Right atrium auricular region (tissue), 2 donors: ENCODE measurements around the gene BAZ1B. TPM values are rescaled to one million over a fixed set of nuclear protein-coding genes. Genes with fewer than 3 reads are reported as not detected.

Experiments
- DNase-seq: peaks from one replicate; pipeline ENCODE4 v3.0.0-alpha.2; 2019; ENCODE audit warnings: low spot score
- H3K27ac ChIP-seq, 2 donors: fragments of 200-600 bp; sonication (generic); 1 replicate in 1 of 2; 2 replicates in 1 of 2; pipeline ENCODE4 v1.5.1; 2016 to 2019
- H3K27me3 ChIP-seq, 2 donors: fragments of 200-600 bp; sonication (generic); one replicate each; pipeline versions ENCODE4 v1.5.1 to v1.6.0; 2017 to 2019
- H3K36me3 ChIP-seq: fragments of 200-600 bp; sonication (generic); one replicate; pipeline ENCODE4 v1.5.1; 2016
- H3K4me1 ChIP-seq, 2 donors: fragments of 200-600 bp; sonication (generic); one replicate each; pipeline versions ENCODE4 v1.5.1 to v1.6.0; 2017 to 2019
- H3K4me3 ChIP-seq, 2 donors: fragments of 200-600 bp; sonication (generic); 1 replicate in 1 of 2; 2 replicates in 1 of 2; pipeline ENCODE4 v1.5.1; 2017 to 2019; ENCODE audit warnings: mild to moderate bottlenecking in 1 of 2, moderate library complexity in 1 of 2
- H3K9me3 ChIP-seq, 2 donors: fragments of 200-600 bp; sonication (generic); one replicate each; pipeline ENCODE4 v1.5.1; 2019
- CTCF ChIP-seq, 2 donors: fragments of 200-600 bp; sonication (generic); IDR thresholded peaks; one replicate each; pipeline ENCODE4 v1.5.1; 2019; ENCODE audit warnings: antibody characterized with exemption in 2 of 2
- total RNA-seq, 2 donors: library from RNA; depleted of rRNA; stranded (reverse); fragments of >200 nt; gene quantifications; one replicate each; pipeline ENCODE4 v1.1.0, GENCODE V29; 2016

Gene BAZ1B
- total RNA-seq, 2 donors from 2014 or later: 29.0 to 37.7 TPM

GRCh38 chr7:73518470-73518869 is 3.6 kb downstream of the BAZ1B start:
- no peak for TF ChIP-seq CTCF (IDR thresholded peaks at IDR 0.05)
- Histone ChIP-seq H3K4me1 (peaks cover 0 to 52% of the 10 kb centered on the region in 2 donors), H3K36me3 (peaks cover 17% of the 10 kb centered on the region), H3K27ac (no peak overlapping the region), H3K27me3 (no peaks in the 10 kb centered on the region), H3K4me3 (no peak overlapping the region), H3K9me3 (no peaks in the 10 kb centered on the region)
- no peak for DNase-seq

- H3K4me1 ChIP-seq: peaks cover 0 to 46% of the 10 kb centered on the region in 2 donors
- no peaks in the 10 kb centered on the region for H3K27me3 ChIP-seq
- H3K36me3 ChIP-seq: peaks cover 18% of the 10 kb centered on the region
- no peak for DNase-seq
- H3K4me3 ChIP-seq: no peak overlapping the region
- TF ChIP-seq CTCF (IDR thresholded peaks at IDR 0.05): no peak
- H3K9me3 ChIP-seq: no peaks in the 10 kb centered on the region
- no peak overlapping the region for H3K27ac ChIP-seq
Measured at GRCh38 chr7:73517241-73517995, 4.7 kb downstream of the BAZ1B start.

- peaks cover 28% of the 10 kb centered on the region for H3K36me3 ChIP-seq
- no peaks in the 10 kb centered on the region for H3K27me3 ChIP-seq
- no peak overlapping the region for H3K27ac ChIP-seq
- no peak for TF ChIP-seq CTCF (IDR thresholded peaks at IDR 0.05)
- DNase-seq: no peak
- H3K4me3 ChIP-seq: no peak overlapping the region
- peaks cover 0 to 36% of the 10 kb centered on the region in 2 donors for H3K4me1 ChIP-seq
- no peaks in the 10 kb centered on the region for H3K9me3 ChIP-seq
Measured at GRCh38 chr7:73515178-73515577, 6.9 kb downstream of the BAZ1B start.

GRCh38 chr7:73512018-73512780 is 9.9 kb downstream of the BAZ1B start:
- H3K27me3 ChIP-seq: no peaks in the 10 kb centered on the region
- no peaks in the 10 kb centered on the region for H3K9me3 ChIP-seq
- peaks cover 58% of the 10 kb centered on the region for H3K36me3 ChIP-seq
- no peak overlapping the region for H3K27ac ChIP-seq
- peak; percentile 55 for DNase-seq
- no peak overlapping the region for H3K4me3 ChIP-seq
- peaks cover 0 to 9% of the 10 kb centered on the region in 2 donors for H3K4me1 ChIP-seq
- no peak for TF ChIP-seq CTCF (IDR thresholded peaks at IDR 0.05)

GRCh38 chr7:73509463-73509862 is 12.6 kb downstream of the BAZ1B start:
- no peak for TF ChIP-seq CTCF (IDR thresholded peaks at IDR 0.05)
- H3K4me3 ChIP-seq: no peak overlapping the region
- H3K9me3 ChIP-seq: no peaks in the 10 kb centered on the region
- DNase-seq: no peak
- peaks cover 0 to 3% of the 10 kb centered on the region in 2 donors for H3K4me1 ChIP-seq
- no peak overlapping the region for H3K27ac ChIP-seq
- H3K36me3 ChIP-seq: peaks cover 78% of the 10 kb centered on the region
- H3K27me3 ChIP-seq: no peaks in the 10 kb centered on the region
